ENCODE results near the gene FRMD4A.

GRCh38 chr10:14304046-14304445 lies 26.7 kb downstream of the FRMD4A start:
- TF ChIP-seq CTCF (IDR thresholded peaks at IDR 0.05) (no peak), POLR2A (IDR thresholded peaks at IDR 0.05) (no peak)
